Measurements from ENCODE around the gene NNT. TPM values are rescaled to one million over a fixed set of nuclear protein-coding genes. Genes with fewer than 3 reads are reported as not detected.

Gene NNT
- total RNA-seq, 1 donor from 2014 or later: 656 TPM

- intact Hi-C loops (cut with micrococcal nuclease): no loop called here
- Histone ChIP-seq H3K9me3 (replicated peaks) (no peaks in the 10 kb centered on the region), H3K4me1 (peaks cover 33% of the 10 kb centered on the region), H3K27me3 (ENCODE audit: low read depth) (no peaks in the 10 kb centered on the region), H3K4me3 (no peak overlapping the region), H3K27ac (replicated peaks) (no peak overlapping the region), H3K36me3 (peaks cover 28% of the 10 kb centered on the region)
- DNase-seq: no peak
- no peak for TF ChIP-seq CTCF (IDR thresholded peaks at IDR 0.05; ENCODE audit: borderline replicate concordance)
Measured at GRCh38 chr5:43676083-43676840, 73.3 kb downstream of the NNT start.

DNA sequence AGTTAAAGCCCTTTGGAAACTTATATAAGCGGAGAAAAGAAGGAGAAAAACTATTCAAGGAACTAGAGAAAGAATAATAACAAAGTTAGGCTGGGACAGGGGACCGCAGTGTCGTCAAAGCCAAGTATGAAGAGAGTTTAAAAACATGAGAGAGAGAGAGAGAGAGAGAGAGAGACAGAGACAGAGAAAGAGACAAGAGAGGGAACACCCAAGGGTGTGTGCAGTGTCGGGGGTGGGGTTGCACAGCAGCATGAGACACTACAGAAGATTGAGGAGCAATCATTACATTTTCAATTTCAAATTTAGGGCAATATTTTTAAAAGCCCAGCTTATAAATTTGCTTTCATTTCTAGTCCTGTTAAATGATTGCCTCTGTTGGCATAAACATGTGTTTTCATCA, 74.3 kb downstream of the NNT start:
- Histone ChIP-seq H3K27ac (replicated peaks) (peak overlapping the region; percentile 12), H3K27me3 (ENCODE audit: low read depth) (no peaks in the 10 kb centered on the region), H3K9me3 (replicated peaks) (no peaks in the 10 kb centered on the region), H3K4me3 (no peak overlapping the region), H3K36me3 (peaks cover 37% of the 10 kb centered on the region), H3K4me1 (peaks cover 35% of the 10 kb centered on the region)
- no peak for TF ChIP-seq CTCF (IDR thresholded peaks at IDR 0.05; ENCODE audit: borderline replicate concordance)
- intact Hi-C loops (cut with micrococcal nuclease): no loop called here
- no peak for DNase-seq

GRCh38 chr5:43679214-43679613, 76.2 kb downstream of the NNT start:
- peaks cover 46% of the 10 kb centered on the region for H3K36me3 ChIP-seq
- intact Hi-C loops (cut with micrococcal nuclease): no loop called here
- no peaks in the 10 kb centered on the region for H3K9me3 ChIP-seq (replicated peaks)
- peaks cover 54% of the 10 kb centered on the region for H3K4me1 ChIP-seq
- TF ChIP-seq CTCF (IDR thresholded peaks at IDR 0.05; ENCODE audit: borderline replicate concordance): no peak
- H3K4me3 ChIP-seq: no peak overlapping the region
- no peak overlapping the region for H3K27ac ChIP-seq (replicated peaks)
- no peak for DNase-seq
- H3K27me3 ChIP-seq (ENCODE audit: low read depth): no peaks in the 10 kb centered on the region

DNA sequence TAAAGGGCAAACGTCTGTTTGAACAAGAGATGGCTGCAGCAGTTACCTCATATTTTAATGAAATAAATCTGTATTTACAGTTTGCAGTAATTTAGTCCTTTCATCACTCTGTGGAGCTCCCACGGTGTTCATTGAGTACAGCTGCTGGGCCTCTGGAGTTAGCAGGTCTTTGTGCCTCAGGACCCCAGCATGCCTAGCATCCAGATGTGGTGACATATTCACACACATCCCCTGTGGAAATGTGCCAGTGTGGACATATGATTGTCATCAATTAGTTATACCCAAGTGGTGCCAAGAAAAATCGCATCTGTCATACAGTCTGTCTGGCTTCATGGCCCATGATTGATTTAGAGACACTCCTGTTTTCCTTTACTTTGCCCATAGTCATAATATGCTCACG, 77.3 kb downstream of the NNT start:
- H3K27me3 ChIP-seq (ENCODE audit: low read depth): no peaks in the 10 kb centered on the region
- no peak overlapping the region for H3K4me3 ChIP-seq
- intact Hi-C loops (cut with micrococcal nuclease): no loop called here
- no peak for DNase-seq
- H3K4me1 ChIP-seq: peaks cover 59% of the 10 kb centered on the region
- no peak for TF ChIP-seq CTCF (IDR thresholded peaks at IDR 0.05; ENCODE audit: borderline replicate concordance)
- H3K27ac ChIP-seq (replicated peaks): peak overlapping the region; percentile 41
- peaks cover 44% of the 10 kb centered on the region for H3K36me3 ChIP-seq
- no peaks in the 10 kb centered on the region for H3K9me3 ChIP-seq (replicated peaks)

- no peak overlapping the region for H3K4me3 ChIP-seq
- no peaks in the 10 kb centered on the region for H3K27me3 ChIP-seq (ENCODE audit: low read depth)
- no peak for TF ChIP-seq CTCF (IDR thresholded peaks at IDR 0.05; ENCODE audit: borderline replicate concordance)
- peak overlapping the region; percentile 58 for H3K27ac ChIP-seq (replicated peaks)
- H3K36me3 ChIP-seq: peaks cover 17% of the 10 kb centered on the region
- no peaks in the 10 kb centered on the region for H3K9me3 ChIP-seq (replicated peaks)
- intact Hi-C loops (cut with micrococcal nuclease): no loop called here
- H3K4me1 ChIP-seq: peaks cover 55% of the 10 kb centered on the region
- no peak for DNase-seq
Measured at GRCh38 chr5:43683884-43684471, 81.0 kb downstream of the NNT start.
